ENCODE measurements around the gene APBB2. TPM values are rescaled to one million over a fixed set of nuclear protein-coding genes. Genes with fewer than 3 reads are reported as not detected.

Gene APBB2
- total RNA-seq, 2 donors from 2014 or later = 37.3 to 75.3 TPM

DNA sequence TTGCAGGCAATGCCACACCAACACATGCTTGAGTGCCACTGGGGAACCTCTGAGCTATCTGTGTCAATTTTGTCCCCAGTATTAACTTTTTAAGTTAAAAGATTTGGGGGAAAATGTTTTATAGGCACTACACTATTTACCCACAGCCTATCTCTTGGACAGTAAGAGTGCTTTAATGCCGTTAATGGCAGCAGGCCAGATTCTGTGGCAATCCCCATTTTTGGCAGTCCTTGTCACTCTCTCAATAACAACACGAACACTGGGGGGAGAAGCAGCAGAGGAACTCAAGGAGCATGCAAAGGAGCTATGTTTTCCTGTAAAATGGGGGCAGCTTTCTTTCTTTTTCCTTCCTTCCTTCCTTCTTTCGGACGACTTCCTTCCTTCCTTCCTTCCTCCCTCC lies 296.0 kb downstream of the APBB2 start:
- Histone ChIP-seq H3K27me3 (no peaks in the 10 kb centered on the region), H3K4me1 (peaks cover 0 to 41% of the 10 kb centered on the region in 2 donors), H3K36me3 (no peaks in the 10 kb centered on the region), H3K27ac (peak overlapping the region; percentile 19 to 75), H3K4me3 (no peak overlapping the region), H3K9me3 (no peaks in the 10 kb centered on the region)
- TF ChIP-seq, protein P1, sequence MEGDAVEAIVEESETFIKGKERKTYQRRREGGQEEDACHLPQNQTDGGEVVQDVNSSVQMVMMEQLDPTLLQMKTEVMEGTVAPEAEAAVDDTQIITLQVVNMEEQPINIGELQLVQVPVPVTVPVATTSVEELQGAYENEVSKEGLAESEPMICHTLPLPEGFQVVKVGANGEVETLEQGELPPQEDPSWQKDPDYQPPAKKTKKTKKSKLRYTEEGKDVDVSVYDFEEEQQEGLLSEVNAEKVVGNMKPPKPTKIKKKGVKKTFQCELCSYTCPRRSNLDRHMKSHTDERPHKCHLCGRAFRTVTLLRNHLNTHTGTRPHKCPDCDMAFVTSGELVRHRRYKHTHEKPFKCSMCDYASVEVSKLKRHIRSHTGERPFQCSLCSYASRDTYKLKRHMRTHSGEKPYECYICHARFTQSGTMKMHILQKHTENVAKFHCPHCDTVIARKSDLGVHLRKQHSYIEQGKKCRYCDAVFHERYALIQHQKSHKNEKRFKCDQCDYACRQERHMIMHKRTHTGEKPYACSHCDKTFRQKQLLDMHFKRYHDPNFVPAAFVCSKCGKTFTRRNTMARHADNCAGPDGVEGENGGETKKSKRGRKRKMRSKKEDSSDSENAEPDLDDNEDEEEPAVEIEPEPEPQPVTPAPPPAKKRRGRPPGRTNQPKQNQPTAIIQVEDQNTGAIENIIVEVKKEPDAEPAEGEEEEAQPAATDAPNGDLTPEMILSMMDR (IDR thresholded peaks at IDR 0.05) = no peak
- peak; percentile 87 for DNase-seq (ENCODE audit: low spot score)

DNA sequence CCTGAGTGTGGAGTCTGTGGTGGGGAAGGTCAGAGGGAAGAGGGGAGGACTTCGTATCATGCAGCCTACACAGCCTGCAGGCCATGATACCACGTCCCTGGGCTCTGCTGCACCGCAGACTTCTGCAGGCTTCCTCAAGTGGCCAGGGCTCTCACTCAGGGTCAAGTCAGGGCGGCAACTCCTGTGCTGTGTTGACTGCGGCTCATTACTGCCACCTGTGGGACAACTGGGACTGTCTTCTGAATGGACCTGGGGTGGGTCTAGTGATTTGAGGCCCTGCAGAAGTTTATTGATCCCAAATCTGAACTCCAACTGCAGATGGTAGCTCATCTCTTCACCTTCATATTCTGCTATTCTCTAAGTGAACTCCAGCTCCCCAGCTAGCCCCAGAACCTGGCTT lies 297.5 kb downstream of the APBB2 start:
- DNase-seq (ENCODE audit: low spot score) = no peak
- TF ChIP-seq, protein P1 (IDR thresholded peaks at IDR 0.05) = peak in 1 of 2 donors; percentile 50
- H3K36me3 ChIP-seq = no peaks in the 10 kb centered on the region
- no peak overlapping the region for H3K4me3 ChIP-seq
- peaks cover 0 to 39% of the 10 kb centered on the region in 2 donors for H3K4me1 ChIP-seq
- peak overlapping the region in 1 of 2 donors; percentile 58 for H3K27ac ChIP-seq
- no peaks in the 10 kb centered on the region for H3K27me3 ChIP-seq
- H3K9me3 ChIP-seq = no peaks in the 10 kb centered on the region

DNA sequence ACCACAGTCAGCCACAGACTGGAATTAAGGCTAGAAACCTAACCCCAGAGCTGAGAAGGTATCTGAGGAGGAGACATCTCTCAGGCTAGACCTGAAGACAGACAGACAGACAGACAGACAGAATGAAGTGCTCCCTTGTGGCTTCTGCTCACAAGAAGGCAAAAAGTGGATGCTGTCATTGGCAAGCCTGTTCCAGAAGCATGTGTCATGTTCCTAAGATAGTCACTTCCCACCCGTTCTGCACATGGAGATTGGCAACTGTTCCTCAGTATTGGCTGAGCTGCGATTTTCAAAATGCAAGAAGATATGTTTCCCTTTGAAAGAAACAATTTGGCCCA lies 298.2 kb downstream of the APBB2 start:
- H3K9me3 ChIP-seq = no peaks in the 10 kb centered on the region
- TF ChIP-seq, protein P1 (IDR thresholded peaks at IDR 0.05) = no peak
- peaks cover 0 to 39% of the 10 kb centered on the region in 2 donors for H3K4me1 ChIP-seq
- no peak for DNase-seq (ENCODE audit: low spot score)
- H3K4me3 ChIP-seq = no peak overlapping the region
- H3K27ac ChIP-seq = peak overlapping the region in 1 of 2 donors; percentile 58
- no peaks in the 10 kb centered on the region for H3K27me3 ChIP-seq
- no peaks in the 10 kb centered on the region for H3K36me3 ChIP-seq

DNA sequence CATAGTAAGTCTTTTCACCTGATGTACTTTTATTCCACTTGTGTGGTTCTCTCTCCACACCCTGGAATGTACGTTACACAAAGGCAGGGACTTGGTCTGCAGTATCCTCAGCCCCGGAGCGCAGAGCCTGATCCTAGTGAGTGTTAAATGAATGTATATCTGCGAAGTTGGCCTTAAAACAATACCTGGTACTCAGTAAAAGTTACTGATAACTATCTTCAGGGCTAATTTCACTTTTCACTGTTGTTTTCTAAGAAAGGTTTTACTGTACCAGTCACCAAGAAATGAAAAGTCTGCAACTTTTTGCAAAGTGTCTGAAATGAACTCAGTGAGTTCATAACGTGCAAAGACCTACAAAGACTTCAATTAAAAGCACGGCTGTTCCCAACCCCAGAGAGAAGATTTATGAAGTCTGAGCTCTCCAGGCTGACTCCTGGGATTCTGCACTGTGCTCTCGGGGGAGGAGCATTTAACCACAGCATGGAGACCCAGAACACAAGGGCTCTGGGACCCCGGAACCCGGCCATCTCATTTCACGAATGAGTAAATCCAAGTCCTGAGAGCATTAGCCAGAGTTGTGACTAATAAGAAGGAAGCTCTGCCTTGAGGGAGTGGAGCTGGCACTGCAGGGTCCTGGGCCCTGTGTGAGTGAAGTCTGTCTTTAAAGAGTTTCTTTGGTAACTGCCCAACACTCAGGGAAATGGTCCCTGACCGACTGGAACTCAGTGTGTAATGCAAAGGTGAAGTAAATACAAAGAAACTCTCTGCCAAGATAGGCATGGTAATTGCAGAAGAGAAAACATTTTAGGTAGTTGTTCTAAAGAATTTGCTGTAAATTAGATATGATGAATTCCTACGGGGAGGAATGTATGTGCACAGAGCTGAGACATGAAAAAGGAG lies 298.8 kb downstream of the APBB2 start:
- Histone ChIP-seq H3K9me3 (no peaks in the 10 kb centered on the region), H3K27me3 (no peaks in the 10 kb centered on the region), H3K4me3 (no peak overlapping the region), H3K27ac (peak overlapping the region in 1 of 2 donors; percentile 58), H3K36me3 (no peaks in the 10 kb centered on the region), H3K4me1 (peaks cover 0 to 39% of the 10 kb centered on the region in 2 donors)
- TF ChIP-seq, protein P1 (IDR thresholded peaks at IDR 0.05) = no peak
- no peak for DNase-seq (ENCODE audit: low spot score)

DNA sequence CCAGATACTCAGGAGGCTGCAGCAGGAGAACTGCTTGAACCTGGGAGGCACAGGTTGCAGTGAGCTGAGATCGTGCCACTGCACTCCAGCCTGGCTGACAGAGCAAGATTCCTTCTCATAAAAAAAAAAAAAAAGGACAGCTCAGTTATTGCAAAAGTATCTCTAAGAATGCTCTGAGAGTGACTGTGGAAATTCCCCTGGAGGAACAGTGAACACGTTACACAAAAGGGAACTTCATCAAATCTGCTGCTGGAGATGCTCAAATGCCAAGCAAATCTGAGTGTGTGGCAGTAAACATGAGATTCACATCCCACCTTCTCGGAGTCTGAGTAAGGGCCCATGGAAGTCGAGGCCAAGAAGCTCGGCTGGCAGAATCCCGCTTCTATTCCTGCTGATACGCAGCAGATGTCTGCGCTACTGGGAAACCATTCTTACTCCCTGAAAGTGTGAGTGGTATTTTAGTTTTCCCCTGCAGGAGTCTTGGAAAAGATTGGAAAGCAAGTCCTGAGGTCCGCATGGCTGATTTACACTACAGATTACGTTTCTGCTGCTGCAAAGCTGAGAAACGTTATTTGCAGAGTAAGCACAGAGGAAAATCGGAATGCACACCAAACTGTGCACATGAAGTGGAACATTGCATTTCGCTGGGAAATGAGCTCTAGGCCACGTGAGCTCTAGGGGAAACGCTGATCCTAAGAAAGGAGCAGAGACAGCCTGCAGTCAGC lies 301.7 kb downstream of the APBB2 start:
- Histone ChIP-seq H3K36me3 (no peaks in the 10 kb centered on the region), H3K27me3 (no peaks in the 10 kb centered on the region), H3K4me3 (no peak overlapping the region), H3K9me3 (no peaks in the 10 kb centered on the region), H3K27ac (no peak overlapping the region), H3K4me1 (peaks cover 0 to 39% of the 10 kb centered on the region in 2 donors)
- TF ChIP-seq, protein P1 (IDR thresholded peaks at IDR 0.05) = no peak
- DNase-seq (ENCODE audit: low spot score) = no peak

Measured in right atrium auricular region (tissue), 2 donors.